HEK293 (cell line): ENCODE measurements around the gene HRCT1.
A peak's percentile ranks its signal among the peaks of the same experiment; 100 is the strongest.

Source experiments
- CTCF ChIA-PET: fragments of 350-600 bp; formaldehyde crosslinking; extraction: SDS; loops from one replicate; lab custom pipeline; 2021; ENCODE audit warnings: antibody characterized with exemption; lab: Yijun Ruan, JAX
- POLR2A ChIA-PET: fragments of 300-600 bp; formaldehyde crosslinking; extraction: SDS; loops from one replicate; lab custom pipeline; 2020; ENCODE audit warnings: antibody characterized with exemption, inconsistent platforms; lab: Yijun Ruan, JAX
- H3K27ac ChIP-seq: fragments of 200-500 bp; sonication (Bioruptor generic); 2 replicates; pipeline ENCODE4 v1.5.1; 2014; ENCODE audit warnings: low read depth, low read length, control low read depth, inconsistent platforms; ENCODE audit errors: extremely low read depth
- H3K36me3 ChIP-seq, 2 experiments: fragments of 200-500 bp in 1 of 2; sonication (Bioruptor generic) in 1 of 2; 1 replicate in 1 of 2; 2 replicates in 1 of 2; pipeline ENCODE4 v1.5.1; 2014 to 2017; ENCODE audit warnings: inconsistent platforms in 2 of 2, low read length in 2 of 2; ENCODE audit not compliant: control insufficient read depth in 2 of 2, insufficient read depth in 1 of 2
- H3K4me1 ChIP-seq: fragments of 200-500 bp; sonication (Bioruptor generic); 2 replicates; pipeline ENCODE4 v1.5.1; 2014; ENCODE audit warnings: mild to moderate bottlenecking, low read length, inconsistent platforms; ENCODE audit not compliant: control insufficient read depth, insufficient read depth
- H3K4me3 ChIP-seq: 2 replicates; pipeline ENCODE4 v1.5.1; 2011; ENCODE audit warnings: low read depth, mild to moderate bottlenecking, control low read depth, low read length, moderate library complexity
- H3K9me3 ChIP-seq: fragments of 200-500 bp; sonication (Bioruptor generic); 2 replicates; pipeline ENCODE4 v1.5.1; 2014; ENCODE audit warnings: low read depth, low read length, inconsistent platforms; ENCODE audit not compliant: control insufficient read depth, insufficient read depth
- KLF16 ChIP-seq: fragments of 450-650 bp; formaldehyde crosslinking; IDR thresholded peaks from 2 replicates; pipeline ENCODE4 v1.5.1; 2017; ENCODE audit warnings: missing biosample characterization, missing genetic modification characterization
- OVOL3 ChIP-seq: fragments of 450-650 bp; formaldehyde crosslinking; IDR thresholded peaks from 2 replicates; pipeline ENCODE4 v1.5.1; 2016; ENCODE audit warnings: missing biosample characterization, missing genetic modification characterization
- PRDM1 ChIP-seq: fragments of 450-650 bp; formaldehyde crosslinking; IDR thresholded peaks from 2 replicates; pipeline ENCODE4; 2016; ENCODE audit warnings: missing biosample characterization, missing genetic modification characterization
- SETDB1 ChIP-seq: IDR thresholded peaks from one replicate; pipeline ENCODE4 v1.6.1; 2017; ENCODE audit warnings: mild to moderate bottlenecking, low read length, moderate library complexity, mixed read lengths; ENCODE audit not compliant: insufficient read length
- SP2 ChIP-seq: fragments of 450-650 bp; formaldehyde crosslinking; IDR thresholded peaks from 2 replicates; pipeline ENCODE4 v1.5.1; 2016; ENCODE audit warnings: missing biosample characterization, missing genetic modification characterization
- WT1 ChIP-seq: fragments of 450-650 bp; formaldehyde crosslinking; IDR thresholded peaks from 2 replicates; pipeline ENCODE4 v1.5.1; 2016; ENCODE audit warnings: missing biosample characterization, missing genetic modification characterization
- ZBTB20 ChIP-seq: fragments of 450-650 bp; formaldehyde crosslinking; IDR thresholded peaks from 2 replicates; pipeline ENCODE4 v1.5.1; 2016; ENCODE audit warnings: missing biosample characterization, missing genetic modification characterization
- ZIC2 ChIP-seq: fragments of 450-650 bp; formaldehyde crosslinking; IDR thresholded peaks from 2 replicates; pipeline ENCODE4 v1.5.1; 2016; ENCODE audit warnings: missing biosample characterization, missing genetic modification characterization
- ZNF175 ChIP-seq: fragments of 450-650 bp; formaldehyde crosslinking; IDR thresholded peaks from 2 replicates; pipeline ENCODE4 v1.5.1; 2016; ENCODE audit warnings: missing biosample characterization, missing genetic modification characterization
- ZNF2 ChIP-seq: fragments of 450-650 bp; formaldehyde crosslinking; IDR thresholded peaks from 2 replicates; pipeline ENCODE4 v1.5.1; 2016; ENCODE audit warnings: missing biosample characterization, missing genetic modification characterization
- ZNF211 ChIP-seq: fragments of 450-650 bp; formaldehyde crosslinking; IDR thresholded peaks from 2 replicates; pipeline ENCODE4 v1.5.1; 2016; ENCODE audit warnings: low read depth, missing biosample characterization, missing genetic modification characterization
- ZNF239 ChIP-seq: fragments of 450-650 bp; formaldehyde crosslinking; IDR thresholded peaks from 2 replicates; pipeline ENCODE4 v1.5.1; 2016; ENCODE audit warnings: missing biosample characterization, missing genetic modification characterization
- ZNF266 ChIP-seq: fragments of 450-650 bp; formaldehyde crosslinking; IDR thresholded peaks from 2 replicates; pipeline ENCODE4 v1.5.1; 2016; ENCODE audit warnings: missing biosample characterization, missing genetic modification characterization, low read depth
- ZNF292 ChIP-seq: fragments of 450-650 bp; formaldehyde crosslinking; IDR thresholded peaks from 2 replicates; pipeline ENCODE4 v1.5.1; 2016; ENCODE audit warnings: low read depth, missing biosample characterization, missing genetic modification characterization, borderline replicate concordance
- ZNF335 ChIP-seq: fragments of 450-650 bp; formaldehyde crosslinking; conservative IDR thresholded peaks from 2 replicates; pipeline ENCODE4 v1.5.1; 2016; ENCODE audit warnings: missing biosample characterization, missing genetic modification characterization
- ZNF768 ChIP-seq: fragments of 450-650 bp; formaldehyde crosslinking; IDR thresholded peaks from 2 replicates; pipeline ENCODE4 v1.5.1; 2018; ENCODE audit warnings: missing biosample characterization, mild to moderate bottlenecking, missing genetic modification characterization
- ZNF776 ChIP-seq: fragments of 450-650 bp; formaldehyde crosslinking; IDR thresholded peaks from 2 replicates; pipeline ENCODE4 v1.5.0; 2017; ENCODE audit warnings: missing biosample characterization, missing genetic modification characterization, borderline replicate concordance
- ZSCAN30 ChIP-seq: fragments of 450-650 bp; IDR thresholded peaks from 2 replicates; pipeline ENCODE4 v1.5.1; 2018; ENCODE audit warnings: missing biosample characterization, mild to moderate bottlenecking, missing genetic modification characterization, moderate library complexity
- TF ChIP-seq, protein P1 (sequence below): fragments of 450-650 bp; formaldehyde crosslinking; IDR thresholded peaks from 2 replicates; pipeline ENCODE4 v1.5.1; 2016; ENCODE audit warnings: missing biosample characterization, missing genetic modification characterization
- TF ChIP-seq, protein P2 (sequence below): fragments of 450-650 bp; formaldehyde crosslinking; IDR thresholded peaks from 2 replicates; pipeline ENCODE4 v1.5.1; 2016; ENCODE audit warnings: missing biosample characterization, missing genetic modification characterization
- TF ChIP-seq, protein P3 (sequence below): fragments of 450-650 bp; formaldehyde crosslinking; conservative IDR thresholded peaks from 2 replicates; pipeline ENCODE4 v1.5.1; 2016; ENCODE audit warnings: low read depth, missing biosample characterization, missing genetic modification characterization

The HRCT1 gene

DNA sequence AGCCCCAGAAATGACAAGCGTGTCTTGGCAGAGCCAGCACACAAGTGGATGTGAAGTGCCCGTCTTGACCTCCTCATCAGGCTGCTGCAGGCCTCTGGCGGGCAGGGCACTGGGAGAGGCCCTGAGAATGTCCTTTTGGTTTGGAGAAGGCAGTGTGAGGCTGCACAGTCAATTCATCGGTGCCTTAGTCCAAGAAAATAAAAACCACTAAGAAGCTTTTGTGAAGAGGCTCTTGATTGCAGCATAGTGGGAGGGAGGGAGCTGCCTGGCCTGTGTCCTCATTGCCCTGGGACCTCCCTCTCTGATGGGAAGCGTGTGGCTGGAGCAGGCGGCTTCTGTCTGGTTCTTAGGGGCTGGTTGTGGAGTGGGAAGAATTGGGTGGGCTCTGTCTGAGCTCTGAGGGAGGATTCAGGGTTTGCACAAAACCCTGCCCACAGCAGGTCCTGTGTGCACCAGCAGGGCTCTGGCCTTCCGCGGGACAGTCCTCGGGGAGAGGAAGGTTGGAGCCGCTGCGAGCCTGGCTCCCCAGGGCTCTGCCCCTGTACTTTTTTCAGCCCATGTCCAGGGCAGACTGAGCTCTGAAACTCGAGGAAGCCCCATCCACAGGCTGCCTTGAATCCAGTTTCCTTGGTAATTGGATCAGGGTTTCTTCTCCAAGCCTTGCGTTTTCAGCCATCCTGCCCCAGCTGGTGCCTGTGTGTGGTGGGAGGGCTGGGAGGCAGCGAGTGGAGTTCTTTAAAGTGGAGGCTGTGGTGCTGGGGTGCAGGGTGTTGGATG is 1.1 kb downstream of the HRCT1 start:
- H3K4me1 ChIP-seq: peaks cover 10% of the 10 kb centered on the region
- H3K36me3 ChIP-seq: no peaks in the 10 kb centered on the region
- no peaks in the 10 kb centered on the region for H3K9me3 ChIP-seq
- H3K4me3 ChIP-seq: no peak overlapping the region
- TF ChIP-seq ZNF211 (no peak), SP2 (tag by site-specific recombination) (0 out of 2 replicates have a peak, but pooled peaks have one; percentile 5), ZNF335 (tag by site-specific recombination) (0 out of 2 replicates have a peak, but pooled peaks have one; percentile 24), OVOL3 (tag by site-specific recombination) (no peak), ZIC2 (tag by site-specific recombination) (0 out of 2 replicates have a peak, but pooled peaks have one; percentile 14)
- H3K27ac ChIP-seq: peak overlapping the region; percentile 48; the same call in 1 of the 2 replicates
- POLR2A ChIA-PET: interaction anchor here (0.7 to 1.5 kb wide), 5 partner anchors 9 to 175 kb away, joined by 3 to 4 read pairs (median 3); partner anchors contain the start of genes CREB3 and TLN1
- CTCF ChIA-PET: interaction anchor here (0.6 to 7.1 kb wide), 9 partner anchors 38 to 295 kb away, joined by 3 to 85 read pairs (median 3); partner anchors contain the start of gene SPAG8

DNA sequence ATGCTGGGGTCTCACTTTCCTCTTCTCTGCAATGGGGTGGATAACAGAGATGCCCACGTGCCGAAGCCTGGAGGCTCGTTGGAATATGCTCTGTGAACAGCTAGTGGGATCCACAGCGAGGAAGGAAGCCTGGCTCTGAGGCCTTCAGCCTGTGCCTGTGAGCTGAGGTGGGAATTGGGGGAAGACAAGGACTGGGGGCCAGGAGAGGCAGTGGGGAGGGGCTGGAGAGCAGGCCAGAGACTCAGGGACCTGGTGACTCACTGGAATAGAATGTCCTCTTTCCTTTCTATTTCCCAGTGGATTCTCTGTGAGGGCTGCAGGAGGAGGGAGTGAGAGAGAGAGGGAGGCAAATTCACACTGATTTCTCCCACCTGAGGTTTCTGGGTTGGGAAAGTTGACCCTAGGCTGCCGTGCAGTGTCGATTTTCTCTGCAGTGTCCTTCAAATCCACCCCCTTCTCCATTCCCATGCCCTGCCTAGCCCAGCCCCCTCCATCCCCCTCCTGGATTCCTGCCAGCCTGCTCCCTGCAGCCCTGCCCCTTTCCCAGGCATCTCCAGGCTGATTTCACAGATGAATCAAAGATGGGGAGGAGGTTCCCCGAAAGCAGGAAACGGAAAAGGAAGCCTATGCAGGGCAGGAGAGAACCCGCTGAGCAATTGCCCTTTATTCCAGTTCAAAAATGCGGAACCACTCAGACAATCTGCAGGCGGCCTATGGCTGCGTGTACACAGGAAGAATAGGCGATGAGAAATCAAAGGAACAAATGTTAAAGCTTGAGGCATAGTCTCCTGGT is 1.9 kb downstream of the HRCT1 start:
- POLR2A ChIA-PET: interaction anchor here (1.0 to 1.1 kb wide), 2 partner anchors 30 to 151 kb away, joined by 3 read pairs; no protein-coding TSS in a partner anchor
- Histone ChIP-seq H3K27ac (peak overlapping the region; percentile 48), H3K9me3 (no peaks in the 10 kb centered on the region), H3K36me3 (no peaks in the 10 kb centered on the region), H3K4me3 (no peak overlapping the region), H3K4me1 (peaks cover 10% of the 10 kb centered on the region)
- CTCF ChIA-PET: interaction anchor here (0.6 to 7.1 kb wide), 12 partner anchors 13 to 296 kb away, joined by 3 to 85 read pairs (median 3); partner anchors contain the start of gene SPAG8
- TF ChIP-seq ZBTB20 (tag by site-specific recombination): peak; percentile 46
- no peak for TF ChIP-seq KLF16
- TF ChIP-seq ZNF266 (tag by site-specific recombination): no peak
- no peak for TF ChIP-seq ZNF768 (tag by site-specific recombination)
- no peak for TF ChIP-seq SETDB1
- peak; percentile 18; the same call in 1 of the 2 replicates for TF ChIP-seq WT1 (tag by site-specific recombination)
- TF ChIP-seq, protein P1, sequence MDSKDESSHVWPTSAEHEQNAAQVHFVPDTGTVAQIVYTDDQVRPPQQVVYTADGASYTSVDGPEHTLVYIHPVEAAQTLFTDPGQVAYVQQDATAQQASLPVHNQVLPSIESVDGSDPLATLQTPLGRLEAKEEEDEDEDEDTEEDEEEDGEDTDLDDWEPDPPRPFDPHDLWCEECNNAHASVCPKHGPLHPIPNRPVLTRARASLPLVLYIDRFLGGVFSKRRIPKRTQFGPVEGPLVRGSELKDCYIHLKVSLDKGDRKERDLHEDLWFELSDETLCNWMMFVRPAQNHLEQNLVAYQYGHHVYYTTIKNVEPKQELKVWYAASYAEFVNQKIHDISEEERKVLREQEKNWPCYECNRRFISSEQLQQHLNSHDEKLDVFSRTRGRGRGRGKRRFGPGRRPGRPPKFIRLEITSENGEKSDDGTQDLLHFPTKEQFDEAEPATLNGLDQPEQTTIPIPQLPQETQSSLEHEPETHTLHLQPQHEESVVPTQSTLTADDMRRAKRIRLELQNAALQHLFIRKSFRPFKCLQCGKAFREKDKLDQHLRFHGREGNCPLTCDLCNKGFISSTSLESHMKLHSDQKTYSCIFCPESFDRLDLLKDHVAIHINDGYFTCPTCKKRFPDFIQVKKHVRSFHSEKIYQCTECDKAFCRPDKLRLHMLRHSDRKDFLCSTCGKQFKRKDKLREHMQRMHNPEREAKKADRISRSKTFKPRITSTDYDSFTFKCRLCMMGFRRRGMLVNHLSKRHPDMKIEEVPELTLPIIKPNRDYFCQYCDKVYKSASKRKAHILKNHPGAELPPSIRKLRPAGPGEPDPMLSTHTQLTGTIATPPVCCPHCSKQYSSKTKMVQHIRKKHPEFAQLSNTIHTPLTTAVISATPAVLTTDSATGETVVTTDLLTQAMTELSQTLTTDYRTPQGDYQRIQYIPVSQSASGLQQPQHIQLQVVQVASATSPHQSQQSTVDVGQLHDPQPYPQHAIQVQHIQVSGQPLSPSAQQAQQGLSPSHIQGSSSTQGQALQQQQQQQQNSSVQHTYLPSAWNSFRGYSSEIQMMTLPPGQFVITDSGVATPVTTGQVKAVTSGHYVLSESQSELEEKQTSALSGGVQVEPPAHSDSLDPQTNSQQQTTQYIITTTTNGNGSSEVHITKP (tag by site-specific recombination): peak; percentile 41; the same call in 1 of the 2 replicates
- TF ChIP-seq, protein P2, sequence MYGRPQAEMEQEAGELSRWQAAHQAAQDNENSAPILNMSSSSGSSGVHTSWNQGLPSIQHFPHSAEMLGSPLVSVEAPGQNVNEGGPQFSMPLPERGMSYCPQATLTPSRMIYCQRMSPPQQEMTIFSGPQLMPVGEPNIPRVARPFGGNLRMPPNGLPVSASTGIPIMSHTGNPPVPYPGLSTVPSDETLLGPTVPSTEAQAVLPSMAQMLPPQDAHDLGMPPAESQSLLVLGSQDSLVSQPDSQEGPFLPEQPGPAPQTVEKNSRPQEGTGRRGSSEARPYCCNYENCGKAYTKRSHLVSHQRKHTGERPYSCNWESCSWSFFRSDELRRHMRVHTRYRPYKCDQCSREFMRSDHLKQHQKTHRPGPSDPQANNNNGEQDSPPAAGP (tag by site-specific recombination): 0 out of 2 replicates have a peak, but pooled peaks have one; percentile 30
- peak; percentile 81 for TF ChIP-seq PRDM1 (tag by site-specific recombination)
- no peak for TF ChIP-seq ZNF175 (tag by site-specific recombination)
- TF ChIP-seq, protein P3, sequence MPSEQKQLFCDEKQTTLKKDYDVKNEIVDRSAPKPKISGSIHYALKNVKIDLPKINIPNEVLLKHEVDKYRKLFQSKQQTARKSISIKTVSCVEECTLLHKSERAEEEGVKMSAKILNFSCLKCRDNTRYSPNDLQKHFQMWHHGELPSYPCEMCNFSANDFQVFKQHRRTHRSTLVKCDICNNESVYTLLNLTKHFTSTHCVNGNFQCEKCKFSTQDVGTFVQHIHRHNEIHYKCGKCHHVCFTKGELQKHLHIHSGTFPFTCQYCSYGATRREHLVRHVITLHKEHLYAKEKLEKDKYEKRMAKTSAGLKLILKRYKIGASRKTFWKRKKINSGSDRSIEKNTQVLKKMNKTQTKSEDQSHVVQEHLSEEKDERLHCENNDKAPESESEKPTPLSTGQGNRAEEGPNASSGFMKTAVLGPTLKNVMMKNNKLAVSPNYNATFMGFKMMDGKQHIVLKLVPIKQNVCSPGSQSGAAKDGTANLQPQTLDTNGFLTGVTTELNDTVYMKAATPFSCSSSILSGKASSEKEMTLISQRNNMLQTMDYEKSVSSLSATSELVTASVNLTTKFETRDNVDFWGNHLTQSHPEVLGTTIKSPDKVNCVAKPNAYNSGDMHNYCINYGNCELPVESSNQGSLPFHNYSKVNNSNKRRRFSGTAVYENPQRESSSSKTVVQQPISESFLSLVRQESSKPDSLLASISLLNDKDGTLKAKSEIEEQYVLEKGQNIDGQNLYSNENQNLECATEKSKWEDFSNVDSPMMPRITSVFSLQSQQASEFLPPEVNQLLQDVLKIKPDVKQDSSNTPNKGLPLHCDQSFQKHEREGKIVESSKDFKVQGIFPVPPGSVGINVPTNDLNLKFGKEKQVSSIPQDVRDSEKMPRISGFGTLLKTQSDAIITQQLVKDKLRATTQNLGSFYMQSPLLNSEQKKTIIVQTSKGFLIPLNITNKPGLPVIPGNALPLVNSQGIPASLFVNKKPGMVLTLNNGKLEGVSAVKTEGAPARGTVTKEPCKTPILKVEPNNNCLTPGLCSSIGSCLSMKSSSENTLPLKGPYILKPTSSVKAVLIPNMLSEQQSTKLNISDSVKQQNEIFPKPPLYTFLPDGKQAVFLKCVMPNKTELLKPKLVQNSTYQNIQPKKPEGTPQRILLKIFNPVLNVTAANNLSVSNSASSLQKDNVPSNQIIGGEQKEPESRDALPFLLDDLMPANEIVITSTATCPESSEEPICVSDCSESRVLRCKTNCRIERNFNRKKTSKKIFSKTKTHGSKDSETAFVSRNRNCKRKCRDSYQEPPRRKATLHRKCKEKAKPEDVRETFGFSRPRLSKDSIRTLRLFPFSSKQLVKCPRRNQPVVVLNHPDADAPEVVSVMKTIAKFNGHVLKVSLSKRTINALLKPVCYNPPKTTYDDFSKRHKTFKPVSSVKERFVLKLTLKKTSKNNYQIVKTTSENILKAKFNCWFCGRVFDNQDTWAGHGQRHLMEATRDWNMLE (tag by site-specific recombination): 0 out of 2 replicates have a peak, but pooled peaks have one; percentile 23
- TF ChIP-seq ZNF239 (tag by site-specific recombination): no peak
- no peak for TF ChIP-seq ZNF292
- no peak for TF ChIP-seq ZNF2 (tag by site-specific recombination)
- no peak for TF ChIP-seq ZNF776 (tag by site-specific recombination)
- no peak for TF ChIP-seq ZSCAN30 (tag by site-specific recombination)
